SK-N-SH (cell line): ENCODE data around the gene PODNL1. TPM values are rescaled to one million over a fixed set of nuclear protein-coding genes. Genes with fewer than 3 reads are reported as not detected.

Experiments
- CTCF ChIA-PET: fragments of 300-600, 350-600 bp; formaldehyde crosslinking; extraction: SDS; loops from one replicate; lab custom pipeline; 2021; lab: Yijun Ruan, JAX
- POLR2A ChIA-PET: fragments of 350-600 bp; sonication (Branson Sonifier 250); formaldehyde crosslinking; extraction: SDS; loops from one replicate; lab custom pipeline; 2020; ENCODE audit warnings: antibody characterized with exemption, inconsistent platforms; lab: Yijun Ruan, JAX
- DNase-seq: peaks from one replicate; pipeline ENCODE4 v3.0.0; 2012
- H2AFZ ChIP-seq: fragments of 200-600 bp; sonication (generic); 2 replicates; pipeline ENCODE4 v1.8.1; 2016; ENCODE audit warnings: antibody characterized with exemption, mild to moderate bottlenecking, low read depth
- H3F3A ChIP-seq: fragments of 200-600 bp; sonication (generic); replicated peaks from 2 replicates; pipeline ENCODE3; 2016; ENCODE audit warnings: antibody characterized with exemption, mild to moderate bottlenecking; ENCODE audit not compliant: insufficient read depth
- H3K27ac ChIP-seq, 2 experiments: fragments of 200-500 bp in 1 of 2; fragments of 200-600 bp in 1 of 2; sonication (Bioruptor generic) in 1 of 2; sonication (generic), shearing (Covaris generic) in 1 of 2; 2 replicates each; pipeline versions ENCODE4 v1.5.1 to v1.6.1; 2014 to 2016; ENCODE audit warnings: low read depth in 2 of 2, inconsistent platforms in 1 of 2, low read length in 1 of 2, mild to moderate bottlenecking in 1 of 2, mixed read lengths in 1 of 2
- H3K27me3 ChIP-seq: fragments of 200-600 bp; sonication (generic), shearing (Covaris generic); 2 replicates; pipeline ENCODE4 v1.6.1; 2016; ENCODE audit warnings: mixed run types; ENCODE audit not compliant: insufficient read depth
- H3K36me3 ChIP-seq, 2 experiments: fragments of 200-500 bp in 1 of 2; fragments of 200-600 bp in 1 of 2; sonication (Bioruptor generic) in 1 of 2; sonication (generic) in 1 of 2; replicated peaks in 1 of 2; 2 replicates each; pipeline versions ENCODE3 to v1.5.1; 2014 to 2016; ENCODE audit warnings: low read length in 1 of 2, mild to moderate bottlenecking in 1 of 2; ENCODE audit not compliant: insufficient read depth in 2 of 2, control insufficient read depth in 1 of 2
- H3K4me1 ChIP-seq, 2 experiments: fragments of 200-500 bp in 1 of 2; fragments of 200-600 bp in 1 of 2; sonication (Bioruptor generic) in 1 of 2; sonication (generic), shearing (Covaris generic) in 1 of 2; 2 replicates each; pipeline versions ENCODE4 v1.5.1 to v1.6.1; 2014 to 2016; ENCODE audit warnings: low read depth in 1 of 2, low read length in 1 of 2, mixed run types in 1 of 2; ENCODE audit not compliant: insufficient read depth in 2 of 2, control insufficient read depth in 1 of 2
- H3K4me2 ChIP-seq: fragments of 200-600 bp; sonication (generic), shearing (Covaris generic); 2 replicates; pipeline ENCODE4 v1.6.1; 2017; ENCODE audit warnings: mixed run types
- H3K4me3 ChIP-seq, 2 experiments: fragments of 200-500 bp in 1 of 2; fragments of 200-600 bp in 1 of 2; sonication (Bioruptor generic) in 1 of 2; sonication (generic), shearing (Covaris generic) in 1 of 2; 2 replicates each; pipeline versions ENCODE4 v1.5.1 to v1.8.1; 2014 to 2016; ENCODE audit warnings: low read depth in 2 of 2, inconsistent platforms in 1 of 2, low read length in 1 of 2, mild to moderate bottlenecking in 1 of 2, mixed read lengths in 1 of 2, moderate library complexity in 1 of 2
- H3K79me2 ChIP-seq: fragments of 200-600 bp; sonication (generic); 2 replicates; pipeline ENCODE4 v1.8.1; 2017; ENCODE audit warnings: mild to moderate bottlenecking; ENCODE audit not compliant: insufficient read depth
- H3K9ac ChIP-seq: fragments of 200-600 bp; sonication (generic); 2 replicates; pipeline ENCODE4 v1.6.1; 2017; ENCODE audit warnings: mixed run types
- H3K9me2 ChIP-seq: fragments of 200-600 bp; sonication (generic); 2 replicates; pipeline ENCODE4 v1.6.1; 2017; ENCODE audit warnings: mixed run types
- H3K9me3 ChIP-seq: fragments of 200-600 bp; sonication (generic); 2 replicates; pipeline ENCODE4 v1.6.1; 2017; ENCODE audit warnings: mixed run types, mild to moderate bottlenecking, moderate library complexity
- H4K20me1 ChIP-seq: fragments of 200-600 bp; sonication (generic); 2 replicates; pipeline ENCODE4 v1.6.1; 2017; ENCODE audit warnings: mild to moderate bottlenecking, mixed run types; ENCODE audit not compliant: insufficient read depth
- ELF1 ChIP-seq: IDR thresholded peaks from 2 replicates; pipeline ENCODE4 v1.4.0; 2012
- EZH2phosphoT487 ChIP-seq: fragments of 200-600 bp; sonication (generic); IDR thresholded peaks from 2 replicates; pipeline ENCODE4 v1.6.1; 2017; ENCODE audit warnings: low read depth, mixed run types, mild to moderate bottlenecking, antibody characterized with exemption, moderate library complexity, borderline replicate concordance
- FOSL2 ChIP-seq: IDR thresholded peaks from 2 replicates; pipeline ENCODE4 v1.4.0; 2012; ENCODE audit warnings: low read depth, mild to moderate bottlenecking, moderate library complexity, borderline replicate concordance
- FOXJ3 ChIP-seq: sonication (generic); formaldehyde crosslinking; IDR thresholded peaks from 2 replicates; pipeline ENCODE4 v1.5.1; 2020; ENCODE audit warnings: mild to moderate bottlenecking, missing genetic modification reagents
- FOXM1 ChIP-seq: IDR thresholded peaks from 2 replicates; pipeline ENCODE4 v1.4.0; 2012; ENCODE audit warnings: low read depth, mild to moderate bottlenecking
- GABPA ChIP-seq: IDR thresholded peaks from 2 replicates; pipeline ENCODE4 v1.4.0; 2012; ENCODE audit warnings: low read depth, mild to moderate bottlenecking
- JUND ChIP-seq: IDR thresholded peaks from 2 replicates; pipeline ENCODE4 v1.4.0; 2012
- MXI1 ChIP-seq: IDR thresholded peaks from 2 replicates; pipeline ENCODE4 v1.6.1; 2012; ENCODE audit warnings: mild to moderate bottlenecking, low read depth, low read length, improper control_type of control experiment
- NFIC ChIP-seq: IDR thresholded peaks from 2 replicates; pipeline ENCODE4 v1.4.0; 2012; ENCODE audit warnings: borderline replicate concordance
- RCOR1 ChIP-seq: fragments of 150-350 bp; IDR thresholded peaks from 2 replicates; pipeline ENCODE4 v1.6.1; 2017; ENCODE audit warnings: antibody characterized with exemption, low read length
- RFX5 ChIP-seq: IDR thresholded peaks from 2 replicates; pipeline ENCODE4 v1.6.1; 2012; ENCODE audit warnings: mild to moderate bottlenecking, improper control_type of control experiment, low read length
- RXRA ChIP-seq: IDR thresholded peaks from 2 replicates; pipeline ENCODE4 v1.4.0; 2012; ENCODE audit warnings: low read depth, mild to moderate bottlenecking, borderline replicate concordance
- SIN3A ChIP-seq: IDR thresholded peaks from 2 replicates; pipeline ENCODE4 v1.6.1; 2012; ENCODE audit warnings: low read depth, mild to moderate bottlenecking, low read length, moderate library complexity, borderline replicate concordance
- SMC3 ChIP-seq: IDR thresholded peaks from 2 replicates; pipeline ENCODE4 v1.6.1; 2012; ENCODE audit warnings: low read depth, low read length, improper control_type of control experiment
- TEAD4 ChIP-seq: IDR thresholded peaks from 2 replicates; pipeline ENCODE4 v1.4.0; 2012; ENCODE audit warnings: mild to moderate bottlenecking, borderline replicate concordance; ENCODE audit not compliant: insufficient read depth
- USF1 ChIP-seq: IDR thresholded peaks from 2 replicates; pipeline ENCODE4 v1.4.0; 2012; ENCODE audit warnings: low read depth, borderline replicate concordance
- USF2 ChIP-seq: fragments of 150-350 bp; IDR thresholded peaks from 2 replicates; pipeline ENCODE4 v1.6.1; 2017; ENCODE audit warnings: antibody characterized with exemption, low read length, low read depth, borderline replicate concordance
- YY1 ChIP-seq: IDR thresholded peaks from 2 replicates; pipeline ENCODE4 v1.4.0; 2012; ENCODE audit warnings: low read depth, mild to moderate bottlenecking
- ZBTB33 ChIP-seq: IDR thresholded peaks from 2 replicates; pipeline ENCODE4 v1.4.0; 2012; ENCODE audit warnings: low read depth, borderline replicate concordance
- WGBS: methylation state at CpG from one replicate; pipeline ENCODE4 v1.1.6; 2017; ENCODE audit warnings: low lambda C conversion rate; 5-methylcytosine and 5-hydroxymethylcytosine counted together
- polyA plus RNA-seq, 3 experiments: library from polyadenylated mRNA; depleted of rRNA; stranded (reverse); fragments of >200 nt; gene quantifications; 2 replicates each; pipeline ENCODE4 v1.2.3, GENCODE V29; 2012
- TF ChIP-seq, protein P1 (sequence below): IDR thresholded peaks from 2 replicates; pipeline ENCODE4; 2012
- TF ChIP-seq, protein P2 (sequence below): fragments of 200-600 bp; sonication (generic); IDR thresholded peaks from 2 replicates; pipeline ENCODE4 v1.6.1; 2017; ENCODE audit warnings: antibody characterized with exemption, mild to moderate bottlenecking, moderate library complexity

The PODNL1 gene
- polyA plus RNA-seq, 1 of the 3 experiments (the other 2 are of a cell fraction) = 7.5 TPM

- POLR2A ChIA-PET = interaction anchor here (1.0 kb wide), 1 partner anchor 10 kb away, joined by 3 read pairs; no protein-coding TSS in a partner anchor
- no peak for TF ChIP-seq ZBTB33
- TF ChIP-seq USF2 = peak; percentile 50; the same call in 1 of the 2 replicates
- TF ChIP-seq YY1 = peak; percentile 75; the same call in 1 of the 2 replicates
- TF ChIP-seq RFX5 = no peak
- TF ChIP-seq EZH2phosphoT487 = no peak
- TF ChIP-seq, protein P1, sequence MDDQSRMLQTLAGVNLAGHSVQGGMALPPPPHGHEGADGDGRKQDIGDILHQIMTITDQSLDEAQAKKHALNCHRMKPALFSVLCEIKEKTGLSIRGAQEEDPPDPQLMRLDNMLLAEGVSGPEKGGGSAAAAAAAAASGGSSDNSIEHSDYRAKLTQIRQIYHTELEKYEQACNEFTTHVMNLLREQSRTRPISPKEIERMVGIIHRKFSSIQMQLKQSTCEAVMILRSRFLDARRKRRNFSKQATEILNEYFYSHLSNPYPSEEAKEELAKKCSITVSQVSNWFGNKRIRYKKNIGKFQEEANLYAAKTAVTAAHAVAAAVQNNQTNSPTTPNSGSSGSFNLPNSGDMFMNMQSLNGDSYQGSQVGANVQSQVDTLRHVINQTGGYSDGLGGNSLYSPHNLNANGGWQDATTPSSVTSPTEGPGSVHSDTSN = no peak
- TF ChIP-seq MXI1 = no peak
- no peak for TF ChIP-seq FOXM1
- no peak for TF ChIP-seq RXRA
- peak; percentile 92 for TF ChIP-seq USF1
- no peak for TF ChIP-seq TEAD4
- TF ChIP-seq GABPA = peak; percentile 67
- no peak for TF ChIP-seq FOXJ3 (CRISPR knock-in tag)
- TF ChIP-seq JUND = no peak
- TF ChIP-seq, protein P2, sequence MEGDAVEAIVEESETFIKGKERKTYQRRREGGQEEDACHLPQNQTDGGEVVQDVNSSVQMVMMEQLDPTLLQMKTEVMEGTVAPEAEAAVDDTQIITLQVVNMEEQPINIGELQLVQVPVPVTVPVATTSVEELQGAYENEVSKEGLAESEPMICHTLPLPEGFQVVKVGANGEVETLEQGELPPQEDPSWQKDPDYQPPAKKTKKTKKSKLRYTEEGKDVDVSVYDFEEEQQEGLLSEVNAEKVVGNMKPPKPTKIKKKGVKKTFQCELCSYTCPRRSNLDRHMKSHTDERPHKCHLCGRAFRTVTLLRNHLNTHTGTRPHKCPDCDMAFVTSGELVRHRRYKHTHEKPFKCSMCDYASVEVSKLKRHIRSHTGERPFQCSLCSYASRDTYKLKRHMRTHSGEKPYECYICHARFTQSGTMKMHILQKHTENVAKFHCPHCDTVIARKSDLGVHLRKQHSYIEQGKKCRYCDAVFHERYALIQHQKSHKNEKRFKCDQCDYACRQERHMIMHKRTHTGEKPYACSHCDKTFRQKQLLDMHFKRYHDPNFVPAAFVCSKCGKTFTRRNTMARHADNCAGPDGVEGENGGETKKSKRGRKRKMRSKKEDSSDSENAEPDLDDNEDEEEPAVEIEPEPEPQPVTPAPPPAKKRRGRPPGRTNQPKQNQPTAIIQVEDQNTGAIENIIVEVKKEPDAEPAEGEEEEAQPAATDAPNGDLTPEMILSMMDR = no peak
- TF ChIP-seq FOSL2 = no peak
- TF ChIP-seq ELF1 = no peak
- TF ChIP-seq RCOR1 = no peak
- no peak for TF ChIP-seq SIN3A
- TF ChIP-seq SMC3 = no peak
- TF ChIP-seq NFIC = no peak
Measured at GRCh38 chr19:13920940-13921747, 17.1 kb downstream of the PODNL1 start.

More at GRCh38 chr19:13920940-13921747, 17.1 kb downstream of the PODNL1 start:
- H3K4me1 ChIP-seq = no peaks in the 10 kb centered on the region
- no peak overlapping the region for H3K9ac ChIP-seq
- no peak overlapping the region for H3K4me2 ChIP-seq
- H2AFZ ChIP-seq = no peak overlapping the region
- H3F3A ChIP-seq = no peaks in the 10 kb centered on the region
- H3K27ac ChIP-seq = no peak overlapping the region
- WGBS = 89% methylated on average over 1 of the region's 2 CpGs
- H3K27me3 ChIP-seq = no peaks in the 10 kb centered on the region
- CTCF ChIA-PET = interaction anchor here (0.5 to 1.3 kb wide), 6 partner anchors 12 to 152 kb away, joined by 3 to 5 read pairs (median 4); partner anchors contain the start of gene MISP3
- no peak overlapping the region for H3K4me3 ChIP-seq
- H3K36me3 ChIP-seq = peaks cover 13 to 16% of the 10 kb centered on the region in 2 experiments
- H3K9me3 ChIP-seq = no peaks in the 10 kb centered on the region
- no peaks in the 10 kb centered on the region for H3K9me2 ChIP-seq
- no peaks in the 10 kb centered on the region for H4K20me1 ChIP-seq
- peak; percentile 77 for DNase-seq
- no peaks in the 10 kb centered on the region for H3K79me2 ChIP-seq
